GM12878 (cell line): ENCODE results near the gene GARNL3. TPM values are rescaled to one million over a fixed set of nuclear protein-coding genes. Genes with fewer than 3 reads are reported as not detected.

Source experiments
- ATF7 ChIP-seq: fragments of 450-650 bp; IDR thresholded peaks from 2 replicates; pipeline ENCODE4 v1.6.1; 2016; ENCODE audit warnings: low read depth, mild to moderate bottlenecking
- BACH1 ChIP-seq: fragments of 450-650 bp; IDR thresholded peaks from 2 replicates; pipeline ENCODE4 v1.6.1; 2017; ENCODE audit warnings: mild to moderate bottlenecking, borderline replicate concordance
- BHLHE40 ChIP-seq, 2 experiments: fragments of 450-650 bp in 1 of 2; IDR thresholded peaks; 2 replicates each; pipeline ENCODE4 v1.6.1; 2011 to 2017; ENCODE audit warnings: low read depth in 2 of 2, borderline replicate concordance in 1 of 2, improper control_type of control experiment in 1 of 2, low read length in 1 of 2, mild to moderate bottlenecking in 1 of 2
- CBX3 ChIP-seq: fragments of 200-600 bp; sonication (generic); IDR thresholded peaks from 2 replicates; pipeline ENCODE4 v1.6.1; 2016; ENCODE audit warnings: low read depth, borderline replicate concordance
- CREB1 ChIP-seq: IDR thresholded peaks from 2 replicates; pipeline ENCODE4 v1.6.1; 2012; ENCODE audit warnings: low read depth, mild to moderate bottlenecking, inconsistent platforms
- JUNB ChIP-seq: IDR thresholded peaks from 2 replicates; pipeline ENCODE4 v1.6.1; 2016; ENCODE audit warnings: antibody characterized with exemption, mild to moderate bottlenecking
- MEF2B ChIP-seq: fragments of 450-650 bp; IDR thresholded peaks from 2 replicates; pipeline ENCODE4 v1.6.1; 2018; ENCODE audit warnings: mild to moderate bottlenecking, moderate library complexity; ENCODE audit not compliant: partially characterized antibody, poor library complexity, severe bottlenecking
- NFXL1 ChIP-seq: fragments of 450-650 bp; IDR thresholded peaks from 2 replicates; pipeline ENCODE4 v1.6.1; 2017; ENCODE audit warnings: antibody characterized with exemption, mild to moderate bottlenecking, borderline replicate concordance
- NFYB ChIP-seq: IDR thresholded peaks from 2 replicates; pipeline ENCODE4 v1.6.1; 2011; ENCODE audit warnings: low read depth, mild to moderate bottlenecking, low read length, improper control_type of control experiment, moderate library complexity; ENCODE audit not compliant: insufficient read depth
- NRF1 ChIP-seq: conservative IDR thresholded peaks from 2 replicates; pipeline ENCODE4 v1.6.1; 2011; ENCODE audit warnings: mild to moderate bottlenecking, low read depth, low read length, improper control_type of control experiment
- POLR2A ChIP-seq: IDR thresholded peaks from 2 replicates; pipeline ENCODE4 v1.6.1; 2011; ENCODE audit warnings: low read depth, mild to moderate bottlenecking, low read length
- POLR2AphosphoS5 ChIP-seq: IDR thresholded peaks from 2 replicates; pipeline ENCODE4 v1.6.1; 2011; ENCODE audit warnings: mild to moderate bottlenecking, low read length, inconsistent platforms
- RFX5 ChIP-seq: IDR thresholded peaks from 2 replicates; pipeline ENCODE4 v1.6.1; 2011; ENCODE audit warnings: low read depth, low read length, improper control_type of control experiment
- SREBF1 ChIP-seq: IDR thresholded peaks from 2 replicates; pipeline ENCODE4 v1.6.1; 2012; ENCODE audit warnings: mild to moderate bottlenecking, low read length
- TAF1 ChIP-seq: IDR thresholded peaks from 2 replicates; pipeline ENCODE4 v1.6.1; 2011; ENCODE audit warnings: mild to moderate bottlenecking, low read depth, low read length, borderline replicate concordance
- ZNF217 ChIP-seq: fragments of 450-650 bp; IDR thresholded peaks from 2 replicates; pipeline ENCODE4 v1.6.1; 2017; ENCODE audit warnings: antibody characterized with exemption, mild to moderate bottlenecking
- ZZZ3 ChIP-seq: IDR thresholded peaks from 2 replicates; pipeline ENCODE4 v1.6.1; 2011; ENCODE audit warnings: low read depth; ENCODE audit not compliant: control insufficient read depth, insufficient read length
- polyA plus RNA-seq, 11 experiments: library from polyadenylated mRNA; depleted of rRNA in 4 of 11; unstranded in 6 of 11; stranded (reverse) in 5 of 11; fragments of >200 nt; fragmentation: Nextera tagmentation in 4 of 11; fragmentation: Illumina TruSeq in 1 of 11; extraction: Ambion mirVana in 4 of 11; extraction: Trizol in 1 of 11; gene quantifications; 1 replicate in 1 of 11; 2 replicates in 10 of 11; pipeline versions ENCODE4 v1.2.1 to v1.2.3, GENCODE V29; 2011 to 2016; ENCODE audit warnings: inconsistent platforms in 2 of 11, missing spikeins in 2 of 11, low read depth in 1 of 11
- total RNA-seq, 4 experiments: library from RNA; depleted of rRNA in 3 of 4; stranded (reverse); fragments of >200 nt in 3 of 4; fragmentation: Illumina TruSeq in 1 of 4; extraction: Trizol in 1 of 4; gene quantifications; 2 replicates each; pipeline versions ENCODE4 v1.2.1 to v1.2.3, GENCODE V29; 2013 to 2021
- TF ChIP-seq, protein P1 (sequence below): IDR thresholded peaks from 2 replicates; pipeline ENCODE4 v1.6.1; 2012; ENCODE audit warnings: low read depth, low read length, improper control_type of control experiment
- TF ChIP-seq, protein P2 (sequence below): fragments of 450-650 bp; IDR thresholded peaks from 2 replicates; pipeline ENCODE4 v1.6.1; 2014; ENCODE audit warnings: mild to moderate bottlenecking
- TF ChIP-seq, protein P3 (sequence below): fragments of 450-650 bp; IDR thresholded peaks from 2 replicates; pipeline ENCODE4 v1.6.1; 2017; ENCODE audit warnings: low read depth, mild to moderate bottlenecking, moderate library complexity
- TF ChIP-seq, protein P4 (sequence below): fragments of 150-350 bp; IDR thresholded peaks from 2 replicates; pipeline ENCODE4 v1.6.1; 2016; ENCODE audit warnings: low read depth, low read length

The GARNL3 gene
- total and polyA plus RNA-seq, 10 of the 15 experiments (the other 5 are each of a cell fraction or from before 2014, with no cell fraction given): 0.89 to 13.2 (median 6.3) TPM

DNA sequence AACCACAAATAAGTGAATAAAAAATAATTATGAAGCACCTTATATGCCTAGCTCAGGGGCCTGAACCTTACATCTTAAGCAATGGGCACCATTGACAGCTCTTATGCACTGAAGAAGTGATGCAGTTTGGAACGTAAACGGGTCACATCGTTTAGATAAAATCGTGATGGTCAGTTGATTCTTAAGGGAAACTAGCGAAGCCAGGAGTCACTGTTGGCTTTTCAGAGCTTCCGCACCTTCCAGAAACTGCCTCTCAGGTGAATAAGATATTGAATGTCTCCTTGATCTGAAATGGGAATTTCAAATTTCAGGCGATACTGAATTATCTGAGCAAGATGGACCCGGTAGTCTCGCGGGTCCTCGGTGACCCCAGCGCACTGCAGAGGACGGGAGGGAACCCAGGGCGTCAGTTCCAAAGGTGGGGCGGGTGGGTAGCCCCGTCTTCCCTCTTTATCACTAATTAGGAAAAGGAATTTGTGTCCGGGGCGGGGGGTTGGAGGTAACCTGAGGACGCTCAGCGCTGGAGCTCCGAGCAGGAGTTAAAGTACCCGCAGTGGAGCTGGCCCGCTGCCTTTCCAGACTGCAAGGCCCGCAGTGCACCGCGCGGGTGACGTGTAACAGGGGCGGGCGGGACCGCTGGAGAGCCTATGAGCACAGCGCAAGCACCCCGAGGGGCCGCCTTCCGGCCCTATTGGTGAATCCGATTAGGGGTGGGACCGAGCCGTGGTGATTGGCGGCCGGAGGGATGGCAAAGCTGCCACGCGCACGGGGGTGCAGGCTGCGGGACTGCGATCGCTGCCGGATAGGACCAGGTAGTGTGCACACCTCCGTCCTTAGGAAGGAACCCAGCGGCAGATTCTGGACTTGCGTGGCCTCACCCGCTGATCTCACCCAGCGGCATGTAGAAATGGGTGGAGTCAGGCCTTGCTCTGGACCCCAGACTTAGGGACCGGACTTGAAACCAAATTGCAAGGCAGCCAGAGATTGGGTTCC is 19.7 kb upstream of the GARNL3 start (continued):
- TF ChIP-seq, protein P1, sequence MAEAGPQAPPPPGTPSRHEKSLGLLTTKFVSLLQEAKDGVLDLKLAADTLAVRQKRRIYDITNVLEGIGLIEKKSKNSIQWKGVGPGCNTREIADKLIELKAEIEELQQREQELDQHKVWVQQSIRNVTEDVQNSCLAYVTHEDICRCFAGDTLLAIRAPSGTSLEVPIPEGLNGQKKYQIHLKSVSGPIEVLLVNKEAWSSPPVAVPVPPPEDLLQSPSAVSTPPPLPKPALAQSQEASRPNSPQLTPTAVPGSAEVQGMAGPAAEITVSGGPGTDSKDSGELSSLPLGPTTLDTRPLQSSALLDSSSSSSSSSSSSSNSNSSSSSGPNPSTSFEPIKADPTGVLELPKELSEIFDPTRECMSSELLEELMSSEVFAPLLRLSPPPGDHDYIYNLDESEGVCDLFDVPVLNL: peak; percentile 31; the same call in 1 of the 2 replicates
- TF ChIP-seq JUNB (0 out of 2 replicates have a peak, but pooled peaks have one; percentile 4), RFX5 (peak; percentile 59; the same call in 1 of the 2 replicates), CBX3 (no peak), NFYB (peak; percentile 88), ZNF217 (no peak), MEF2B (no peak), POLR2AphosphoS5 (peak; percentile 72), BHLHE40 (IDR thresholded peaks at IDR 0.05; ENCODE audit: borderline replicate concordance in 1 of 2, low read depth in 2 of 2, low read length in 1 of 2) (peak; percentile 42 to 73; a peak in 3 of 4 replicates), NRF1 (no peak), POLR2A (peak; percentile 87), NFXL1 (no peak), CREB1 (peak; percentile 98), ZZZ3 (no peak), TAF1 (peak; percentile 42; the same call in 1 of the 2 replicates), BACH1 (0 out of 2 replicates have a peak, but pooled peaks have one; percentile 29), SREBF1 (peak; percentile 45; the same call in 1 of the 2 replicates), ATF7 (peak; percentile 65; the same call in 1 of the 2 replicates)
- TF ChIP-seq, protein P2, sequence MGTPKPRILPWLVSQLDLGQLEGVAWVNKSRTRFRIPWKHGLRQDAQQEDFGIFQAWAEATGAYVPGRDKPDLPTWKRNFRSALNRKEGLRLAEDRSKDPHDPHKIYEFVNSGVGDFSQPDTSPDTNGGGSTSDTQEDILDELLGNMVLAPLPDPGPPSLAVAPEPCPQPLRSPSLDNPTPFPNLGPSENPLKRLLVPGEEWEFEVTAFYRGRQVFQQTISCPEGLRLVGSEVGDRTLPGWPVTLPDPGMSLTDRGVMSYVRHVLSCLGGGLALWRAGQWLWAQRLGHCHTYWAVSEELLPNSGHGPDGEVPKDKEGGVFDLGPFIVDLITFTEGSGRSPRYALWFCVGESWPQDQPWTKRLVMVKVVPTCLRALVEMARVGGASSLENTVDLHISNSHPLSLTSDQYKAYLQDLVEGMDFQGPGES: peak; percentile 79
- TF ChIP-seq, protein P3, sequence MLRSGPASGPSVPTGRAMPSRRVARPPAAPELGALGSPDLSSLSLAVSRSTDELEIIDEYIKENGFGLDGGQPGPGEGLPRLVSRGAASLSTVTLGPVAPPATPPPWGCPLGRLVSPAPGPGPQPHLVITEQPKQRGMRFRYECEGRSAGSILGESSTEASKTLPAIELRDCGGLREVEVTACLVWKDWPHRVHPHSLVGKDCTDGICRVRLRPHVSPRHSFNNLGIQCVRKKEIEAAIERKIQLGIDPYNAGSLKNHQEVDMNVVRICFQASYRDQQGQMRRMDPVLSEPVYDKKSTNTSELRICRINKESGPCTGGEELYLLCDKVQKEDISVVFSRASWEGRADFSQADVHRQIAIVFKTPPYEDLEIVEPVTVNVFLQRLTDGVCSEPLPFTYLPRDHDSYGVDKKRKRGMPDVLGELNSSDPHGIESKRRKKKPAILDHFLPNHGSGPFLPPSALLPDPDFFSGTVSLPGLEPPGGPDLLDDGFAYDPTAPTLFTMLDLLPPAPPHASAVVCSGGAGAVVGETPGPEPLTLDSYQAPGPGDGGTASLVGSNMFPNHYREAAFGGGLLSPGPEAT: no peak
- TF ChIP-seq, protein P4, sequence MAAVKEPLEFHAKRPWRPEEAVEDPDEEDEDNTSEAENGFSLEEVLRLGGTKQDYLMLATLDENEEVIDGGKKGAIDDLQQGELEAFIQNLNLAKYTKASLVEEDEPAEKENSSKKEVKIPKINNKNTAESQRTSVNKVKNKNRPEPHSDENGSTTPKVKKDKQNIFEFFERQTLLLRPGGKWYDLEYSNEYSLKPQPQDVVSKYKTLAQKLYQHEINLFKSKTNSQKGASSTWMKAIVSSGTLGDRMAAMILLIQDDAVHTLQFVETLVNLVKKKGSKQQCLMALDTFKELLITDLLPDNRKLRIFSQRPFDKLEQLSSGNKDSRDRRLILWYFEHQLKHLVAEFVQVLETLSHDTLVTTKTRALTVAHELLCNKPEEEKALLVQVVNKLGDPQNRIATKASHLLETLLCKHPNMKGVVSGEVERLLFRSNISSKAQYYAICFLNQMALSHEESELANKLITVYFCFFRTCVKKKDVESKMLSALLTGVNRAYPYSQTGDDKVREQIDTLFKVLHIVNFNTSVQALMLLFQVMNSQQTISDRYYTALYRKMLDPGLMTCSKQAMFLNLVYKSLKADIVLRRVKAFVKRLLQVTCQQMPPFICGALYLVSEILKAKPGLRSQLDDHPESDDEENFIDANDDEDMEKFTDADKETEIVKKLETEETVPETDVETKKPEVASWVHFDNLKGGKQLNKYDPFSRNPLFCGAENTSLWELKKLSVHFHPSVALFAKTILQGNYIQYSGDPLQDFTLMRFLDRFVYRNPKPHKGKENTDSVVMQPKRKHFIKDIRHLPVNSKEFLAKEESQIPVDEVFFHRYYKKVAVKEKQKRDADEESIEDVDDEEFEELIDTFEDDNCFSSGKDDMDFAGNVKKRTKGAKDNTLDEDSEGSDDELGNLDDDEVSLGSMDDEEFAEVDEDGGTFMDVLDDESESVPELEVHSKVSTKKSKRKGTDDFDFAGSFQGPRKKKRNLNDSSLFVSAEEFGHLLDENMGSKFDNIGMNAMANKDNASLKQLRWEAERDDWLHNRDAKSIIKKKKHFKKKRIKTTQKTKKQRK: peak; percentile 53
